ENCODE data around the gene TRAPPC6A.

TRAPPC6A gene

DNA sequence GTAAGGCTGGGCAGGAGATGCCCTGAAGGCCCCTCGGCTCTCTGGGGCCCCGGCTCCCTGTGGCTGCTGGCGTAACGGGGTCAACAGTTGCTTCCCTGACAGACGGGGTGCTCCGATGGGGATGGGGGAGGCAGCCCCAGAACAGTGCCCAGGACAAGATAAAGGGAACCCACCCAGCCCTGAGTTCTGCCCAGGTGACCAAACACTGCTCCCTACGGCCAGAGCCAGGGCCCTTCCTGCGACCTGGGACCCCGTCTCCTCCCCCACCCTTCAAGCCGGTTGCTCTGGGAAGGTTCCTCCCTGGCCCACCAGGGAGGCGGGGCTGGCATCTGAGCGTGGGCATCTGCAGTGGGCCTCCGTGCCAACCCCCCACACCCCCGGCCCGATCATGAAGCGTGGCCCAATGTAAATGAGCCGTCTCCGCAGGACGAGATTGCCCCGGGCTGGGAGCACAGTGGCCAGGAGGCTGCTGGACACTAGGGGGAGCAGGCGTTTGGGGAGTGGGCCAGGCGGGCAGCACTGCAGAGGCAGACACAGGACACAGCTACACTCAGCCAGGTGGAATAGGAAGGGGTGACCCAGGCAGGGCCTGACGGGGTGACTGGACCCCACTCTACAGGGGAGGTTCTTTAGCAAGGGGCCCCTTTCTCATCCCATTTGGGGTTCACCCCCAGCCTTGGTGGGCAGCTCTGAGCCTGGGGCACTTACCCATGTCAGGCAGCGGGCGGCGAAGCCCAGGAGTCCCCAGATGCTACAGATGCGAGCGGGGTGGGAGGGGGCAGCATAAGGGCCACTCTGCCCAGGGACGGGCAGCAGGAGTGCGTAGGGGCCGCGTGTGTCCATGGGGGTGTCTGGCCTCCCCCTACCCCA is 16.1 kb downstream of the TRAPPC6A start:
- no peak for DNase-seq

DNA sequence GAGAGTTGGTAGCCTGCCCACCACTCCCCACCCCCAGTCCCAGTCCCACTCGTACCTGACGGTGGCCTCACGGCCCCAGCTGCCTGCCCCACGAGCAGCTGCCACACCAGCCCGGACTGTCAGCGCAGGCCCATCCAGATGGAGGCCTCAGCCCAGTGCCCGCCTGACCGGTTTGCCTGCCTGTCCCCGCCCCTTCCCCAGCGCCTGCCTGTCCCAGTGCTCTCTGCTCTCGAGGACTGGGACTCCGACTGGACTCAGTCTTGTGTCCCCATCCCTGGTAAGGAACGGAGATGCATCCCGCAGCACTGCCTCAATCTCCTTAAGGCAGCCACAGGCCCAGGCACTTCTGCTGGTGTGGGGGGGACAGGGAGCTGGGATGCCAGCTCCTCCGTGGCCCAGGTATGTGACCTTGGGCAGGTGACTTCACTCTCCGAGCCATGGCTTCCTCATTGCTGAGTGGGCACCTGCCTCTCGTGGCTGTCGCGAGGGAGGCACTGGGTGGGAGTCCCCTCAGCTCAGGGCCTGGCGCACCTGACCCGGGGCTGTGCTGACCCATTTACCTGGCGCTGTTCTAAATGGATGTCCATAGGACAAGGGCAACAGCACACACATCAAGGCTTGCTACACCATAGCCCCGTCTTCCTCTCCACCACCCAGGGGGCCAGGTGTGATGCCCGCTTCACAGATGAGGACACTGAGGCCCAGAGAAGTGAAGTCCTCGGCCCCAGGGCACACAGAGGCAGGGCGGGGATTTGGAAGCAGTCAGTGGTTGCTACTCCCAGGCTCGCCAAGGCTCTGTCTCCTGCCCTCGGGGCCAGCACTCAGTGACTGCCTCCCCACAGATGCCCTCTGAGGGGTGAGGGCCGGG is 16.9 kb downstream of the TRAPPC6A start, which contains the start of gene NKPD1:
Gene NKPD1, minus strand, starts transcription at position 113 of the 868 bp plus-strand sequence. CDS start 832 bp downstream, outside the sequence.
- DNase-seq, result no peak

- DNase-seq, result no peak
These were observed 18.1 kb downstream of the TRAPPC6A start for GRCh38 chr19:45159971-45160324.

DNA sequence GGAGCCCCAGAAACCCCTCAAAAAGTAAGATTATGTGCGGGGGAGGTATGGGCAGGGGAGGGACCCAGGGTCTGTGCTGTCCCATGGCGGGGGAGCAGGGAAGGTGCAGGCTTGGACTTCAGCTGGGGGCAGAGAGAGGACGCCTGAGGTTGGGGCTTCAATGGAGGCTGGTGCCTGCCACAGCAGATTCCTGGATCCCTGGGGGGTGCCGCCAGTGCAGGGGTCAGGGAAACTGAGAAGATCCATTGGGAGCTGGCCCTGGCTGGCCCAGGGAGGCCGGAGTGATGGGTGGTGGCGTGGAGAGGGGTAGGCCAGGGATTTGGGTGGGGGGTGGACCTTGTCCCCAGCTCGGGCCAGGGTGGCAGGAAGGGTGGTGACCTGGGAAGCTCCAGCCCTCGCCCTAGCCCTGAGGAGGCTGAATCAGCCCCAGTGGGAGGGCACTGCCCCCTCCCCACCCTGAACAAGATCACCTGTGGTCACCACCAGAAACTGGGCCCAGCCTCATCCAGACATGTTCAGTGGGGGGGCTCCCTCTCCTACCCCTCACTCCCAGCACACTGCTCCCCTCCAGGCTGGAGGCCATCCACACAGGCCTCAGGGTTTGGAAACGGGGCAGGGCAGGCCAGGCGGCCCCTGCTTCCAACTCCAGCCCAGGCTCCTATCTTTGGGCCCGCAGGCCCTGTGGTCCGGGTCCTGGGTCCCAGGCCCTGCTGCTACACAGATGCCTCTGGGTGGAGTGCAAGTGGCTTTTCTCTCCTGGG is 18.6 kb downstream of the TRAPPC6A start:
- DNase-seq, result no peak

DNA sequence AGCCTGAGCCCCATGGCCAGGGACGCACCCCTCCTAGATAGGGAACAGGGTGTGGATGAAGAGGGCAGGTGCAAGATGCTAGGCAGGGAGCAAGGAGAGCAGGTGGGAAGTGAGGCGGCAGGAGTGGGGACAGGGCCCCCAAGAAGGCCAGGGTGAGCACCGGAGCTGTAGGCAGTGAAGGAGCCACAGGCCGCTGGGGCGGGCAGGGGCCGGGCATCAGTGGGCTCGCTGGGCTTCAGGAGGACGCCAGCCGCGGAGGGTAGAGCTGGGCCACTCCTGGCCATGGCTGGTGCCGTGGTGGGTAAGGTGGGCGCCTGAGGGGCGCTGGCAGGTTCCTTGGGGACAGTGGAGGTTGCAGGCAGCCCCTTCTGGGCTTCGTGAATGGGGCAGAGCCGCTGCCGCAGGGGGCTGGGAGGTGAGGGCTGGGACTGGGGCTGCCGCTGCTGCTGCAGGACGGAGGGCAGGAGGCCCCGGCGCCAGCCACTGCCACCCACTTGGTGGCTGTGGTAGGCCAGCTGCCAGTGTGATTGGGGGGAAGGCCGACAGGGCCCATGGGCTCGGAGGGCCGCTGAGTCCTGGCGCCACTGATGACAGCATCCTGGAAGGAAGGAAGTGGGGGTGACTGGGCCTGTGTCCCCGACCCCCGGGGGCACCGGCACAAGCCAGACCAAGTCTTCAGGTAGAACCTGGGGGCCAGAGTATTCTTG is 19.4 kb downstream of the TRAPPC6A start:
- no peak for DNase-seq

DNA sequence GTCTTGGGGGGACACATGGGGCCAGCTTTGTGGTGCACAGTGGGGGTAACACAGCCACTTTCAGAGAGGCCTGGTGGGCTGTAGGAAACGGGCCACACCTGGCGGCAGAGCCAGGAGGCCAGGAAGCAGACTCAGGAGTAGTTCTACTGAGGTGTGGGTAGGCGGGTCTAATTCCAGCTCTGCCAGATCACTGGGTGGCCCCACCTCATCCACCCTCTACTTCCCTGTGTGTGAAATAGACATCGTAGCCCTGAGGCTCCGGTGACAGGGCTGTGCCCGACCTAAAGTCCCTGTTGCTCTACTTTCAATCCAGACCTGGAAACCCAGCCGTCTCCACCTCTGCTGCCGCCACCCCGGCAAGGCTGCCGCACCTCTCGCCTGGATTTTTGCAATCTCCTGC is 21.3 kb downstream of the TRAPPC6A start:
- DNase-seq, result no peak

GRCh38 chr19:45156011-45156630 is 21.9 kb downstream of the TRAPPC6A start:
- DNase-seq, result no peak

DNA sequence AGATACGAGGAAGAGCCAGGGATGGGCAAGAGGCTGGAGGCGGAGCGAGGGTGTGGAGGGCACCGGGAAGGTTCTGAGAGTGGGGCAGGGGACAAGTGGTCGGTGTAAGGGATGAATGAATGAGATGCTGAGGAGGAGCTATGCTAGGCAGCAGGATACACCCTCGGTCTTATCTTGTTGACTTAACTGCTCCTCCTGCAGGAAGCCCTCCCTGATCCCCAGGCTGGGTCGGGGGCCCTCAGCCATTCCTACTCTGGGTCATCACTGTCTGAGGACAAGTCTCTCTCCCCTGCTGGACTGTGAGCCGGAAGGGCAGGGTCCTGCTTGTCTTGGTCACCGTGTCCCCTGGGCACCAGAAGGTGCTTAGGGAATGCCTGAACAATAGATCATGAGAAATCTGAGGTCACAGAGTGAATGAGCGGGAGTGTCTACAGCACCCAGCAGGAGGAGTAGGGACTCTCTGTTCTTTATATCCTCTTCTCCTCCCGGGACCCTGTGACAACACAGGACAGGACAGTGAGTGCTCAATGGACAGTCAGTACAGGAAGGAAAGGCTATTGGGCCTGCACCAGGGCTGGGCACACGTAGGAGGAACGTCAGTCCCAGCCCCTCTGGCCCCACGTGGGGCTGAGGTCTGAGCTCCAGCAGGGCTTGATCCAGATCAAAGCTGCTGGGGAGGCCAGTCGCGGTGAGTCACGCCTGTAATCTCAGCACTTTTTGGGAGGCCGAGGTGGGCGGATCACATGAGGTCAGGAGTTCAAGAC is 23.8 kb downstream of the TRAPPC6A start:
- DNase-seq, result no peak

DNA sequence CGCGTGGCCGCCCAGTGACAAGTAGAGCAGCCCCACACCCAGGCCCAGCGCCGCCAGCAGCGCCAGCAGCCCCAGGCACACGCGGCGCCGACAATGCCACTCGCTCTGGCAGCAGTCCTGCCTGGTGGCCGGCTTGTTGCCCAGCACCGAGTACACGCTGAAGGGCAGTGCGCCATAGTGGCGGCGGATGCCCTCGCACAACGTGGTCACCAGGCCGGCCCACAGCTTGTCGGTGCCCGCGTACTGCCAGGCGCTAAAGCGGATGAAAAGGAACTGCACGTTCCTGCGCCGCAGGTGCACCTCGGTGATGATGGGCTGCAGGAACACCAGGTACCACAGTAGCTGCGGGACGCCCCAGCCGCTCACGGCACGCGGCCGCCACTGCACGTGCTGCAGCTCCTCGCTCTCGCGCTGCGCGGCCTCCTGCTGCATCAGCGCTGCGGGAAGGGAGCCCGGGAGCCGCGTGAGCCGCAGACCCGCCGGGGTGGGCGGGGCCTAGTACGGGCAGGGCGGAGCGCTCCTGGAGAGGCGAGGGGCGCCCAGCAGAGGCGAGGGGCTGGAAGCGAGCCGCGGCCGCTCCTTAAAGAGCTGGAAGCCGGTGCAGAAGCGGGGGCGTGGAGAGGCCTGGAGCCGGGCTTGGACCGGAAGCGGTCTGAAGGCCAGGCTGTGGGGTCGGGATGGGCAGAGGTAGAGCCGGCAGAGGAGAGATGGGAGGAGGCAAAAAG is 24.5 kb downstream of the TRAPPC6A start:
- no peak for DNase-seq

- no peak for DNase-seq
These were observed 25.3 kb downstream of the TRAPPC6A start for GRCh38 chr19:45152504-45153338.

GRCh38 chr19:45151821-45152503 is 26.1 kb downstream of the TRAPPC6A start:
- DNase-seq, result no peak

- no peak for DNase-seq
These were observed 26.7 kb downstream of the TRAPPC6A start for GRCh38 chr19:45151320-45151719.

GRCh38 chr19:45150751-45151281 is 27.2 kb downstream of the TRAPPC6A start:
- no peak for DNase-seq

GRCh38 chr19:45150180-45150579 is 27.9 kb downstream of the TRAPPC6A start:
- no peak for DNase-seq

DNA sequence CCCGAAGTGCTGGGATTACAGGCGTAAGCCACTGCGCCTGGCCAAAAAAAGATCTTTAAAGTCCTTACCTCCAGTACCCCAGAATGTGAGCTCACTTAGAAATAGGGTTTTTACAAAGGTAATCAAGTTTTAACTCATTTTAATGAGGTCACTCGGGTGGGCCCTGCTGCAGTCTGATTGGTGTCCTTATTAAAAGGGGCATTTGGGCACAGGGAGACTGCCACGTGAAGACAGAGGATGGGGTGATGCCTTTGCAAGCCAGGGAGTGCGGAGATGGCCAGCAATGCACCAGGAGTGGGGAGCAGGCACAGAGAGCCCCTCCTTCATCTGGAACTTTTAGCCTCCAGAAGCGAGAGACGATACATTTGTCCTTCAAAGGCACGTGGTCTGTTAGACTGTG is 28.9 kb downstream of the TRAPPC6A start:
- DNase-seq, result no peak

DNA sequence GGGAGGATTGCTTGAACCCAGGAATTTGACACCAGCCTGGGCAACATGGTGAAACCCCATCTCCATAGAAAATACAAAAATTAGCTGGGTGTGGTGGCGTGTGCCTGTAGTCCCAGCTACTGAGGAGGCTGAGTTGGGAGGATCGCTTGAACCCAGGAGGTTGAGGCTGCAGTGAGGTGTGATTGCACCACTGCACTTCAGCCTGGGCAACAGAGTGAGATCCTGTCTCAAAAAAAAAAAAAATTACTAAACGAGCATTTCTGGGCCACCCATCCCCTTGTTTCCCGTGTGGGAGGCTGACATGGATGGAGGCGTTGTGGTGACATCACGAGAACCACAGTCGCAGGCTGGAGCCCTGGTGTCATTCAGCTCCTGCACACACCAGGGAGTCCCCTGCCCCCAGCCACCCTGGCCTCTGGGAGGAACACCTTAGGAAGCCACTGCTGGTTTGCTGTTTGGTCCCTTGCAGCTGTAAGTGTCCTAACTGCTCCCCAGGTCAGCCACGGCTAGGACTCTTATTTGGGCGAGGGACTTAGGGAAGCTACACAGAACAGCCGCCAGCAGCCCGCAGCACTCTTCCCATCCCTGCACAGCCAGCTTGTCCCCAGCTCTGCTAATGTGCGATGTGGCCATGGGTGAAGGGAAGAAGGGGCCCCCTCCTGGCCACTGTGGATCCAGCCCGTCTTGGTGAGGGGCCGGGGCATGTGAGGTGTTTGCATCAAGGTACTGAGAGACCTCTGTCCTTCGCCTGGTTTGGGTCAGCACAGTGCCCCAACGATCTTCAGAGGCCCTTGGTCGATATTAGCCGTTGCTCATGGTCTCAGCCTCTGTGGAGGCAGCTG is 30.0 kb downstream of the TRAPPC6A start:
- DNase-seq, result no peak

- DNase-seq, result no peak
These were observed 31.3 kb downstream of the TRAPPC6A start for GRCh38 chr19:45146741-45147205.

- no peak for DNase-seq
These were observed 31.8 kb downstream of the TRAPPC6A start for GRCh38 chr19:45146251-45146650.
